H1 (cell line): ENCODE results near the gene CWC27. TPM values are rescaled to one million over a fixed set of nuclear protein-coding genes. Genes with fewer than 3 reads are reported as not detected.

ENCODE experiments used
- CTCF ChIA-PET: fragments of 300-600 bp; sonication (Branson Sonifier 250); formaldehyde crosslinking; loops from one replicate; lab custom pipeline; 2021; ENCODE audit not compliant: partially characterized antibody; lab: Charles Lee
- POLR2A ChIA-PET: fragments of 300-600 bp; sonication (Branson Sonifier 250); formaldehyde crosslinking; loops from one replicate; lab custom pipeline; 2021; ENCODE audit warnings: inconsistent platforms; ENCODE audit not compliant: partially characterized antibody; lab: Charles Lee
- DNase-seq, 2 experiments: peaks; one replicate each; pipeline versions ENCODE4 v3.0.0 to v3.0.0-alpha.2; 2010 to 2022; ENCODE audit warnings: low spot score in 2 of 2, low read depth in 1 of 2, mixed read lengths in 1 of 2
- FAIRE-seq: peaks from 2 replicates; lab custom pipeline; 2011; peaks lifted over from hg19 to GRCh38; lab: Jason Lieb, UNC
- H2AFZ ChIP-seq: 2 replicates; pipeline ENCODE4 v1.8.1; 2012; ENCODE audit warnings: low read length, inconsistent platforms
- H2AK5ac ChIP-seq: 2 replicates; pipeline ENCODE4 v1.6.1; 2013; ENCODE audit warnings: low read depth, low read length
- H2BK120ac ChIP-seq: replicated peaks from 2 replicates; pipeline ENCODE3; 2013; ENCODE audit warnings: low read depth, low read length, inconsistent platforms
- H2BK12ac ChIP-seq: 2 replicates; pipeline ENCODE4 v1.6.1; 2013; ENCODE audit warnings: low read depth, low read length
- H2BK15ac ChIP-seq: 2 replicates; pipeline ENCODE4 v1.6.1; 2013; ENCODE audit warnings: low read length
- H2BK20ac ChIP-seq: 2 replicates; pipeline ENCODE4 v1.6.1; 2013; ENCODE audit warnings: low read length
- H2BK5ac ChIP-seq: 2 replicates; pipeline ENCODE4 v1.6.1; 2013; ENCODE audit warnings: low read depth, low read length
- H3K14ac ChIP-seq: 2 replicates; pipeline ENCODE4 v1.6.1; 2013; ENCODE audit warnings: inconsistent platforms; ENCODE audit not compliant: insufficient read length
- H3K18ac ChIP-seq: 2 replicates; pipeline ENCODE4 v1.6.1; 2013; ENCODE audit warnings: low read length; ENCODE audit errors: extremely low read depth
- H3K23ac ChIP-seq: 2 replicates; pipeline ENCODE4 v1.6.1; 2013; ENCODE audit warnings: inconsistent platforms; ENCODE audit not compliant: insufficient read length
- H3K23me2 ChIP-seq: 2 replicates; pipeline ENCODE4 v1.6.1; 2013; ENCODE audit warnings: low read depth, low read length
- H3K27ac ChIP-seq: 2 replicates; pipeline ENCODE4 v1.6.1; 2011; ENCODE audit warnings: low read depth, low read length, inconsistent platforms
- H3K27me3 ChIP-seq, 4 experiments: replicated peaks in 1 of 4; 1 replicate in 1 of 4; 2 replicates in 3 of 4; pipeline versions ENCODE4 v1.6.1 to v1.8.1; 2011 to 2013; ENCODE audit warnings: low read length in 3 of 4, mild to moderate bottlenecking in 3 of 4, inconsistent platforms in 2 of 4, mixed read lengths in 2 of 4, moderate library complexity in 1 of 4; ENCODE audit not compliant: control insufficient read depth in 3 of 4, insufficient read depth in 3 of 4; ENCODE audit errors: extremely low read depth in 1 of 4
- H3K36me3 ChIP-seq, 4 experiments: 2 replicates each; pipeline versions ENCODE4 v1.6.1 to v1.8.1; 2011 to 2013; ENCODE audit warnings: mild to moderate bottlenecking in 4 of 4, low read length in 3 of 4, moderate library complexity in 2 of 4, control low read depth in 1 of 4, inconsistent platforms in 1 of 4; ENCODE audit not compliant: insufficient read depth in 4 of 4, control insufficient read depth in 2 of 4
- H3K4ac ChIP-seq: replicated peaks from 2 replicates; pipeline ENCODE3; 2013; ENCODE audit warnings: low read length, low read depth, mixed read lengths, inconsistent platforms; ENCODE audit not compliant: insufficient read length
- H3K4me1 ChIP-seq, 4 experiments: replicated peaks in 1 of 4; 1 replicate in 1 of 4; 2 replicates in 3 of 4; pipeline versions ENCODE4 v1.6.1 to v1.8.1; 2011 to 2013; ENCODE audit warnings: low read length in 3 of 4, inconsistent platforms in 2 of 4, mixed read lengths in 1 of 4; ENCODE audit not compliant: insufficient read depth in 4 of 4, control insufficient read depth in 3 of 4
- H3K4me2 ChIP-seq, 2 experiments: 2 replicates each; pipeline versions ENCODE4 v1.6.1 to v1.8.1; 2011 to 2013; ENCODE audit warnings: low read depth in 2 of 2, low read length in 2 of 2, control low read depth in 1 of 2, inconsistent platforms in 1 of 2, mild to moderate bottlenecking in 1 of 2; ENCODE audit not compliant: insufficient read depth in 1 of 2
- H3K4me3 ChIP-seq, 4 experiments: fragments of 200-600, 300-600 bp in 1 of 4; sonication (generic), shearing (Covaris generic), sonication (Bioruptor Twin) in 1 of 4; 2 replicates each; pipeline versions ENCODE4 v1.5.1 to v1.8.1; 2011 to 2016; ENCODE audit warnings: low read length in 4 of 4, low read depth in 3 of 4, control low read depth in 2 of 4, inconsistent platforms in 2 of 4, mild to moderate bottlenecking in 2 of 4, mixed read lengths in 1 of 4, moderate library complexity in 1 of 4; ENCODE audit not compliant: insufficient read depth in 2 of 4; ENCODE audit errors: extremely low read depth in 1 of 4
- H3K56ac ChIP-seq: replicated peaks from 2 replicates; pipeline ENCODE3; 2013; ENCODE audit warnings: low read depth, mild to moderate bottlenecking, mixed read lengths, low read length, inconsistent platforms; ENCODE audit not compliant: insufficient read length
- H3K79me1 ChIP-seq: 2 replicates; pipeline ENCODE4 v1.6.1; 2013; ENCODE audit warnings: low read depth, low read length, control low read depth
- H3K79me2 ChIP-seq, 2 experiments: 2 replicates each; pipeline versions ENCODE4 v1.6.1 to v1.8.1; 2012 to 2013; ENCODE audit warnings: low read length in 2 of 2, mild to moderate bottlenecking in 2 of 2, inconsistent platforms in 1 of 2; ENCODE audit not compliant: insufficient read depth in 2 of 2, control insufficient read depth in 1 of 2
- H3K9ac ChIP-seq, 4 experiments: replicated peaks in 1 of 4; 1 replicate in 1 of 4; 2 replicates in 3 of 4; pipeline versions ENCODE4 v1.6.1 to v1.8.1; 2011 to 2013; ENCODE audit warnings: low read depth in 3 of 4, low read length in 3 of 4, control low read depth in 2 of 4, mild to moderate bottlenecking in 2 of 4, moderate library complexity in 2 of 4, inconsistent platforms in 1 of 4; ENCODE audit errors: extremely low read depth in 1 of 4
- H3K9me3 ChIP-seq, 2 experiments: 2 replicates each; pipeline versions ENCODE4 v1.6.1 to v1.8.1; 2012 to 2013; ENCODE audit warnings: mild to moderate bottlenecking in 2 of 2, moderate library complexity in 2 of 2, control low read depth in 1 of 2, inconsistent platforms in 1 of 2, low read depth in 1 of 2, low read length in 1 of 2, mixed read lengths in 1 of 2; ENCODE audit not compliant: insufficient read depth in 2 of 2
- H4K20me1 ChIP-seq, 2 experiments: replicated peaks in 1 of 2; 2 replicates each; pipeline versions ENCODE3 to v1.8.1; 2011 to 2013; ENCODE audit warnings: inconsistent platforms in 2 of 2, low read length in 2 of 2, mild to moderate bottlenecking in 1 of 2; ENCODE audit not compliant: insufficient read depth in 2 of 2, control insufficient read depth in 1 of 2
- H4K5ac ChIP-seq: 2 replicates; pipeline ENCODE4 v1.6.1; 2013; ENCODE audit warnings: low read length, low read depth, mixed read lengths, inconsistent platforms; ENCODE audit not compliant: insufficient read length
- H4K8ac ChIP-seq: 2 replicates; pipeline ENCODE4 v1.8.0; 2013; ENCODE audit warnings: mild to moderate bottlenecking, moderate library complexity, low read length, inconsistent platforms; ENCODE audit not compliant: insufficient read depth; ENCODE audit errors: extremely low read depth
- H4K91ac ChIP-seq: replicated peaks from 2 replicates; pipeline ENCODE3; 2013; ENCODE audit warnings: low read length, mixed read lengths, inconsistent platforms; ENCODE audit not compliant: insufficient read length
- ATF2 ChIP-seq: IDR thresholded peaks from 2 replicates; pipeline ENCODE4 v1.6.1; 2012; ENCODE audit warnings: low read length, inconsistent platforms
- CHD2 ChIP-seq: IDR thresholded peaks from 2 replicates; pipeline ENCODE4 v1.6.1; 2012; ENCODE audit warnings: low read length, improper control_type of control experiment
- CTBP2 ChIP-seq: IDR thresholded peaks from 2 replicates; pipeline ENCODE4 v1.7.0; 2011; ENCODE audit warnings: borderline replicate concordance, mild to moderate bottlenecking, moderate library complexity, mixed read lengths, low read length; ENCODE audit not compliant: insufficient read depth, insufficient read length
- HDAC6 ChIP-seq: IDR thresholded peaks from one replicate; pipeline ENCODE4 v1.7.1; 2012; ENCODE audit warnings: low read depth, mild to moderate bottlenecking, inconsistent platforms, low read length, moderate library complexity
- JUND ChIP-seq: IDR thresholded peaks from 2 replicates; pipeline ENCODE4 v1.6.1; 2011; ENCODE audit warnings: mild to moderate bottlenecking, improper control_type of control experiment, low read length
- KDM4A ChIP-seq: IDR thresholded peaks from one replicate; pipeline ENCODE4 v1.7.1; 2012; ENCODE audit warnings: low read depth, mild to moderate bottlenecking, moderate library complexity, low read length, inconsistent platforms; ENCODE audit not compliant: severe bottlenecking
- MAX ChIP-seq: IDR thresholded peaks from 2 replicates; pipeline ENCODE4 v1.6.1; 2012; ENCODE audit warnings: inconsistent platforms
- RBBP5 ChIP-seq: IDR thresholded peaks from 2 replicates; pipeline ENCODE4 v1.7.1; 2012; ENCODE audit warnings: low read depth, mild to moderate bottlenecking, inconsistent platforms, low read length, moderate library complexity, borderline replicate concordance
- RXRA ChIP-seq: IDR thresholded peaks from 2 replicates; pipeline ENCODE4 v1.6.1; 2011; ENCODE audit warnings: low read depth, mild to moderate bottlenecking, low read length, moderate library complexity; ENCODE audit not compliant: insufficient read depth
- SAP30 ChIP-seq: fragments of 300-600 bp; sonication (generic); IDR thresholded peaks from 2 replicates; pipeline ENCODE4 v1.7.1; 2012; ENCODE audit warnings: low read length, moderate library complexity, mild to moderate bottlenecking, inconsistent platforms; ENCODE audit not compliant: insufficient read depth, insufficient replicate concordance
- TAF1 ChIP-seq: IDR thresholded peaks from 2 replicates; pipeline ENCODE4 v1.6.1; 2011; ENCODE audit warnings: mild to moderate bottlenecking, low read depth, low read length
- TEAD4 ChIP-seq: IDR thresholded peaks from 2 replicates; pipeline ENCODE4 v1.6.1; 2012; ENCODE audit warnings: low read depth, low read length, inconsistent platforms, mixed read lengths
- WGBS, 2 experiments: shearing (Covaris generic) in 1 of 2; methylation state at CpG; one replicate each; pipeline versions ENCODE4 v1.1.6 to v1.1.7; 2013 to 2015; ENCODE audit warnings: low lambda C conversion rate in 2 of 2, mixed read lengths in 2 of 2, inconsistent platforms in 1 of 2, low coverage in 1 of 2, missing lambda C conversion rate in 1 of 2; ENCODE audit not compliant: insufficient replicate concordance in 2 of 2, insufficient coverage in 1 of 2, insufficient read length in 1 of 2; ENCODE audit errors: extremely low coverage in 1 of 2, missing lambda C conversion rate in 1 of 2; 5-methylcytosine and 5-hydroxymethylcytosine counted together
- polyA plus RNA-seq, 7 experiments: library from polyadenylated mRNA; depleted of rRNA in 3 of 7; stranded (reverse) in 5 of 7; unstranded in 2 of 7; fragments of >200 nt in 5 of 7; fragments of 200-250 nt in 2 of 7; gene quantifications; 1 replicate in 5 of 7; 2 replicates in 1 of 7; 4 replicates in 1 of 7; pipeline versions ENCODE4 v1.2.1 to v1.2.3, GENCODE V29; 2011 to 2013; ENCODE audit warnings: missing spikeins in 2 of 7, mixed read lengths in 2 of 7
- total RNA-seq: library from RNA; stranded (reverse); fragmentation: NEBNext Ultra II Directional; extraction: Animal tissue kit (Norgen Biotek cat#: 25700); gene quantifications from 2 replicates; pipeline ENCODE4 v1.2.1, GENCODE V29; 2021

Gene CWC27
- total and polyA plus RNA-seq, 2 of the 8 experiments (the other 6 are each of a cell fraction or from before 2014, with no cell fraction given) = 24.9 to 43.4 TPM

- ChIA-PET POLR2A (interaction anchor here (0.5 to 1.1 kb wide), 2 partner anchors 19 to 28 kb away, joined by 3 read pairs; no protein-coding TSS in a partner anchor), CTCF (interaction anchor here (1.3 kb wide), 1 partner anchor 18 kb away, joined by 4 read pairs; no protein-coding TSS in a partner anchor)
- FAIRE-seq = no peak
- H3K79me2 ChIP-seq = no peaks in the 10 kb centered on the region
- no peak overlapping the region for H2BK15ac ChIP-seq
- no peak overlapping the region for H3K18ac ChIP-seq
- no peaks in the 10 kb centered on the region for H3K79me1 ChIP-seq
- H3K23ac ChIP-seq = no peak overlapping the region
- no peak overlapping the region for H4K91ac ChIP-seq
- WGBS, 2 experiments = 90% methylated on average over 3 of the region's 3 CpGs; no CpG with 5 or more reads in 1 of the 2 experiments
- no peak overlapping the region for H2BK120ac ChIP-seq
- no peak overlapping the region for H2BK12ac ChIP-seq
- H3K9me3 ChIP-seq = no peaks in the 10 kb centered on the region
- H3K4ac ChIP-seq = no peak overlapping the region
- no peak overlapping the region for H3K14ac ChIP-seq
- H2BK20ac ChIP-seq = no peak overlapping the region
- no peak overlapping the region for H2AFZ ChIP-seq
- no peak overlapping the region for H3K4me3 ChIP-seq
- no peaks in the 10 kb centered on the region for H3K23me2 ChIP-seq
- no peak overlapping the region for H2AK5ac ChIP-seq
- no peaks in the 10 kb centered on the region for H3K36me3 ChIP-seq
- no peak overlapping the region for H3K27ac ChIP-seq
- H4K20me1 ChIP-seq = no peaks in the 10 kb centered on the region
- H4K5ac ChIP-seq = no peak overlapping the region
- no peak overlapping the region for H3K4me2 ChIP-seq
- H3K27me3 ChIP-seq = no peaks in the 10 kb centered on the region
- no peak overlapping the region for H3K9ac ChIP-seq
- H3K56ac ChIP-seq = no peak overlapping the region
- H2BK5ac ChIP-seq = no peak overlapping the region
- no peaks in the 10 kb centered on the region for H3K4me1 ChIP-seq
- no peak for DNase-seq
- no peak overlapping the region for H4K8ac ChIP-seq
- TF ChIP-seq CHD2 (no peak), SAP30 (no peak), MAX (no peak), JUND (no peak), RBBP5 (no peak), TAF1 (no peak), CTBP2 (no peak), HDAC6 (no peak), KDM4A (no peak), ATF2 (no peak), TEAD4 (no peak), RXRA (no peak)
These were observed 247.0 kb downstream of the CWC27 start for GRCh38 chr5:65015767-65016166.
